Inflammatory macrophage treated with lipopolysaccharide for 4 hours (primary cell): ENCODE measurements around the gene SEC14L1.

Experiments used
- DNase-seq: peaks from one replicate; pipeline ENCODE4 v3.0.0-alpha.2; 2020

SEC14L1 gene

GRCh38 chr17:77117415-77117814 lies 23.4 kb upstream of the SEC14L1 start:
- DNase-seq, result no peak

GRCh38 chr17:77118251-77118928 lies 22.4 kb upstream of the SEC14L1 start:
- no peak for DNase-seq

- DNase-seq, result no peak
Observed at GRCh38 chr17:77119668-77120301, 21.0 kb upstream of the SEC14L1 start.

DNA sequence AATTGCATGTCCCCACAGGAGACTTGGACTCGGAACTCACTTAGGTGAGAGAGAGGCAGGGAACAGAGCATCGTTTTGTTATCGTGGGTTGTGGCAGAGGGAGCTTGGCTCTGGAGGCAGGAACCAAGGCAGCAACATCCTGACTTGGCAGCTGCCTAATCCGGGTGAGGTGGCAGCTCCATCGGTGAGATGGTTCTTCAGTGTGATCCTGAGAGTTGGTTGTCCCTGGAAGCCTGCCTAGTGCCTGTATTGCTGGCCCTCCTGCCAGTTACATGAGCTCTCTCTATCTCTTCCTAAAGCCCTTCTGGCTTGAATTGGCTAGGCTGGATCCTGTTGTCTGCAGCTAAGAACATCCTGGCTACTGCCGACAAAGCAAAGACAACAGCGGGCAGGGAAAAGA lies 19.9 kb upstream of the SEC14L1 start:
- no peak for DNase-seq

DNA sequence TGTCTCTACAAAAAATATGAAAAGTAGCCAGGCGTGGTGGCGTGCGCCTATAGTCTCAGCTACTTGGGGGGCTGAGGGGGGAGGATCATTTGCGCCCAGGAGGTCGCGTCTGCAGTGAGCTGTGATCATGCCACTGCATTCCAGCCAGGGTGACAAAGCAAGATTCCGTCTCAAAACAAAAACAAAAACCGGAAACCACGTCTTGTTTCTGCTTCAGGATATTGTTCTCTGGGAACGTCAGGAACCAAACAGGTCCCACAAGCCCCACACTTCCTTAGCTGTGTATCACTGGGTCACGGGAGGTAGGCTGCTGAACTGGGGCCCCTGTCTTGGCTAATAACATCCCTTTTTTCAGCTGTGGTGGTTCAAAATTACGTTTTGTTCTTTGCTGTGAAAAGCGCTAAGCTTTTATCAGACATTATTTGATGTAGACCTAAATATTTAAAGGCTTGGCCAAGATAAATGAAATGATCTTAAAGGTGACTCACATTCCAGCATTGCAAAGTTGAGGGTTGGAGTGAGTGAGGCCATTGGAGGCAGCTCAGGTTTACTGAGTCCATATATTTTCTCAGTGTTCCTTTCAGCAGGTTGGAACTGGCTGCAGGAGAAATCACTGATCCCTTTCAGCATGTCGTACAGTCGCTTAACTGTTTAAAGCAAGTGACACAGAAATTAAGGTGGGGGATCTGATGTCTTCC lies 16.4 kb upstream of the SEC14L1 start:
- DNase-seq, result peak; percentile 87

GRCh38 chr17:77125432-77125901 lies 15.3 kb upstream of the SEC14L1 start:
- no peak for DNase-seq

DNA sequence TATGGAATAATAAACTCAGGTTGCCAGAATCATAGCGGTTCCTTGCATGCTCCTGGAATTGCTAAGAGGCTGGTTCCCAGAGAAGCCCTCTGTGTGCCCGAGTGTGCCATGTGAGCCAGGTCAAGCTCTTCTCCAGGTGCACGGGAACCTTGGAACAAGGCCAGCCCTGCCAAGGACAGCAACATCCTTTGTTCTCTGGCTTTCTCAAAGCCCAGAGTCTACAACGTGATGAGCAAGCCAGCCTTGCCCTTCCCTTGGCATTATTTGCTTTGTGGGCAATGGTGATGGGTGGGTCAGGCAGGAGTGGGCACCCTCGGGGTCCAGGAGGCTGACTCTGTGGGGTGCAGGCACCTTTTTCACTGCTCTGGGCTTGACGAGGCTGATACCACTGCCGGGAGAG lies 14.2 kb upstream of the SEC14L1 start:
- no peak for DNase-seq

DNA sequence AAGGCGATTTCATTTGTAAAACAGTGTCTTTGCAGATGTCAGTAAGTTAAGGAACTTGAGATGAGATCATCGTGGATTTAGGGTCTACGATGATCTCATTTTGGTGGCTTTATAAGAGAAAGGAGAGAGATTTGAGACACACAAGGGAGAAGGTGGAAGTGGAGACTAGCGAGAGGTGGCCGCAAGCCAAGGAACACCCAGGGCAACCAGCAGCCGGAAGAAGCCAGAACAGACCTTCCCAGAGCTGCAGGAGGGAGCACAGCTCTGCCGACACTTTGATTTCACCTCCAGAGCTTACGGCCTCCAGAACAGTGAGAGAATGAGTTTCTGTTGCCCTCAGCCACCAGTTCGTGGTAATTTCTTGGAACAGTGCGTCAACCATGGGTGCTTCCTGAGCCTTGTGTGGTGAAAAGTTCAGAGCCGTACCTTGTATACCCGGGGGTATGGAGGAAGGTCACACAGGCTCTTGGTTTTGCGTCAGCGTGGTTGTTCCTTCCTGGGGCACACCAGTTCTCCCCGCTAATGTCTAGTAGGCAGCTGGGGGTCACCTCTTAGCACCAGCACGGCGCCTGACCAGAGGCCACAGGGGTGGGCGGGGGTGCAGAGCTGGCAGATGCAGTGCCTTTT lies 12.9 kb upstream of the SEC14L1 start:
- DNase-seq, result peak; percentile 82

DNA sequence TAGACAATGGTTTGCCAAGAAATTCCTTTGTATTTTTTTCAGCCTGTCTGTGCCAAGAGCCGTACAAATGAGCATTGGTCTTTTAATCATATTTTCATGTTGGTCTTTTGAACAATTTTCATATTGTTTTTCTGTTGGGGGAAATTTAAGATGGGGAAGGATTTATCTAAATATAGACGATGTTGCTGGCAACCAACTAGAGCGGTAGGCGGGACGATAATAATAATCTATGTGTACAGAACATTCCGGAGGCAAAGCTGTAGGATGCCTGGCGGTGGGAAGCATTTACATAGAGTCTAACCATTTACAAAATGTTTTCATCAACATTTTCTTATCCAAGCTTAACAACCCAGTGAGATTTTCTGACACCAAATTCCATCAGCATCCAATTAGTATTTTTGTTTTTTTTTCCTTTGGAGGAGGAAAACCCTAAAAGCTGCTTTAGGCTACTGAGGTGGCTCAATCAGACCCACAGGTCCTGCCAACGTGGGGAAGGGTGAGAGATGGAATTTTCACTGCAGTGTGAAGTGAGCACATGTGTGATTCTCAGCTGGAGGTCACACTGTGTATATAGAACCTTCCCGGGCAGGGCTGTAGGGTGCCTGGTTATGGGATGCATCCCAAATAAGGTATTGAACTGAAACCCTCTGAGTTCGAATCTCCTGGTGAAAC lies 11.7 kb upstream of the SEC14L1 start:
- no peak for DNase-seq

DNA sequence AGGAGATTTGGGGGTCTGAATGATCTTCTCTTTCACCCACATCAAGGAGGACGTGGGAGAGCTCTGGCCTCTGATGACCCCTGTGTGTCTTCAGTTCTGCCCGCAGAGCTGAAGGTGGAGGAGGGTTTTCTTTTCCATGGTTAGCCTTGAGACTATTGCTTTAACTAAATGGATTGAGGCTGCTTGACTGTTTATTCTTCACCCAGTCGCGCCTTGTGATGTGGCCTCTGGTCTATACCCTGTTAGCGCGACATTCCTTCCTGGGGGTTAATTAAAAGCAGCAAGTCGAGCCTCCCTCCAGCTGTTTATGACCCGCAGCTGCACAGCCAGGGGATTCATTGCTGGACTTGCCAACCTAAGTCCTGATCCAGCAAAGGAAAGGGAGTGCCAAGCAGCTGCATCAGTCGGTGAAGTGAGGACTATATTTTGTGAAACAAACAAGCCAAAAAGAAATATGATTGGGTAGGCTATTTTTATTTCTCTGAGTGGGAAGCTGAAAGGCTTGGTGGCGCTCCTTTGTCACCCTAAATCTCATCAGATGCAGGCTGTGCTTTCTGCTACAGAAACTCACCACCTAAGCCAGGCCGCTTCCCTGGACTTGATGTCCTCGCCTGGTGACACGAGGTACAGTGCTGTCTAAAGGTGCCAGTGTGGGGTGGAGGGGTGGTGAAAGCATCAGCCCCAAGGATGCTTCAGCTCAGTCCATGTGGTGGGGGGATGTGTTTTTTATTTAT lies 11.0 kb upstream of the SEC14L1 start:
- DNase-seq, result no peak

- DNase-seq, result no peak
Observed at GRCh38 chr17:77130525-77130924, 10.2 kb upstream of the SEC14L1 start.

GRCh38 chr17:77131904-77132303 lies 8.9 kb upstream of the SEC14L1 start:
- no peak for DNase-seq

DNA sequence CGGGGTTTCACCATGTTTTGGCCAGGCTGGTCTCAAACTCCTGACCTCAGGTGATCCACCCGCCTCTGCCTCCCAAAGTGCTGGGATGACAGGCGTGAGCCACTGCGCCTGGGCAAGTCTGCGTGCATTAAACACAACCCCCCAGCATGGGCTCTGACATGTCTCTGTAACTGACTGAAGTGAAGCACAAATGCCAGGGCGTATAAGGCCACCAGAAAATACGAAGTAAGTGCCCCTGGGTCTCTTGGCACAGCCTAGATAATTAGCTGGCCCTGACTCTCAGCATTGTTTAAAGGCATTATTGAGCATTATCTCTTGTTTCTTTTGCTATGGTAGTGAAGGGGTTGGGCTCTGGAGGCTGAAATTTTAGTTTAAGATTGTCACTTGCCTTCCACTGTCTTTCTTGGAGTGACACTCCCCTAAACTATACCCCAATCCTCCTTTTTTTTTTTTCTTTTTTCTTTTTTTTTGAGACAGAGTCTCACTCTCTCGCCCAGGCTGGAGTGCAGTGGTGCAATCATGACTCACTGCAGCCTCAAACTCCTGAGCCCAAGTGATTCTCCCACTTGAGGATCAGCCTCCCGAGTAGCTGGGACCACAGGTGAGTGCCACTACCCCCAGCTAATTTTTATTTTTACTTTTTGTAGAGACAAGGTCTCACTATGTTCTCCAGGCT lies 8.2 kb upstream of the SEC14L1 start:
- DNase-seq, result no peak

- no peak for DNase-seq
Observed at GRCh38 chr17:77133087-77133638, 7.6 kb upstream of the SEC14L1 start.

DNA sequence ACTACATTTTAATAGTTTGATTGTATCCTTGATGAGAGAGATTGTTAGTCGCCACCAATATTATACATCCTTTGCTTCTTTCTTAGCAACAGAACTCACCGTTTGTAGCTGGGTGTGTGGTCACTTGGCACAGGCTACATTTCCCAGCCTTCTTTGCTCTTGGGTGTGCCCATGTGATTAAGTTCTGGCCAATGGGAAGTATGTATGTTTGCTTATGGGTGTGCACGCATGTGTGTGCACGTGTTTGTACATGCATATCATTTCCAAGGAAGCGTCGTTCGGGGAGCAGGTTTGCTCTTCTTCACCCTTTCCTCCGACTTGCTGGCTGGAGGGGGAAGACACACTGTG lies 4.4 kb upstream of the SEC14L1 start:
- no peak for DNase-seq

- no peak for DNase-seq
Observed at GRCh38 chr17:77137111-77137510, 3.7 kb upstream of the SEC14L1 start.

DNA sequence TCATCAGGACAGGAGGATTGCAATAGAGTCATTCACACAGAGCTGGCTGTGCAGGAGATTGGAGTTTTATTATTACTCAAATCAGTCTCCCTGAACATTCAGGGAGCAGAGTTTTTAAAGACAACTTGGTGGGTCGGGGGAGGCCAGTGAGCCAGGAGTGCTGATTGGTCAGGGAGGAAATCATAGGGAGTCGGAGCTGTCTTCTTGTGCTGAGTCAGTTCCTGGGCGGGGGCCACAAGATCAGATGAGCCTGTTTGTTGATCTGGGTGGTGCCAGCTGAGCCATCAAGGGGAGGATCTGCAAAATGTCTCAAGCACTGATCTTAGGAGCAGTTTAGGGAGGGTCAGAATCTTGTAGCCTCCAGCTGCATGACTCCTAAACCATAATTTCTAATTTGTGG lies 2.9 kb upstream of the SEC14L1 start:
- peak; percentile 54 for DNase-seq

DNA sequence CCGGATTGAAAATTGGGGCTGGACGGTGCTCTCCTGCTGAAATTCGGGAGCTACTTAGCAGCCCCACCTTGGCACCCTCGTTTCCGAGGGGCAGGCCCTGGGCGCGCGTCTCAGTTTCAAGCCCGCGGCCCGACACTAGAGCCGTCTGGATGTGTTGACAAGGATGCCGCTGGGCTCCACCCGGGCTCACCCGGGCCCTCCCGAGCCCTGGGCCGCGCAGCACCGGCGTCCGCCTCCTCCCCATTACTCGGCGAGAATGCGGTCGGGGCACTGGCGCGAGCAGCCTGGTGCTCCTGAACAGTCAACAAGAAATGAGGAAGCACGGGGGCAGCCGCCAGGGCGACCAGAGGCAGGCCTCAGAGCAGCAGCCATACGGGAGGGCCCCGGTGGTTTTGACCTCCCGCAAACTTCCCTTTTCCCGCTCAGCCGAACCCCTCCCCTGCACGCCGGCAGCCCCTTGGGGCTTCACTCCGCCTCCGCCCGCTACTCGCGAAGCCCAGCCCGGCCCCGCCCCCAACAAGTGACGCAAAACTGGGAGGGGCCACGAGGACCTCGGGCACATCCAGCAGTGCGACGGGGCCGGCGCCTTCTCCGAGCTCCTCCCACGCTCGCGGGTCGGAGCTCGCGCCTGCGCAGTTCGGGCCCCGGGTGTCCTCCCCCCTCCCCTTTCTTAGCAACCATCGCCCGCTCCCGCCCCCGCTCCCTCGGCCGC lies 447 bp upstream of the SEC14L1 start:
- peak; percentile 100 for DNase-seq

DNA sequence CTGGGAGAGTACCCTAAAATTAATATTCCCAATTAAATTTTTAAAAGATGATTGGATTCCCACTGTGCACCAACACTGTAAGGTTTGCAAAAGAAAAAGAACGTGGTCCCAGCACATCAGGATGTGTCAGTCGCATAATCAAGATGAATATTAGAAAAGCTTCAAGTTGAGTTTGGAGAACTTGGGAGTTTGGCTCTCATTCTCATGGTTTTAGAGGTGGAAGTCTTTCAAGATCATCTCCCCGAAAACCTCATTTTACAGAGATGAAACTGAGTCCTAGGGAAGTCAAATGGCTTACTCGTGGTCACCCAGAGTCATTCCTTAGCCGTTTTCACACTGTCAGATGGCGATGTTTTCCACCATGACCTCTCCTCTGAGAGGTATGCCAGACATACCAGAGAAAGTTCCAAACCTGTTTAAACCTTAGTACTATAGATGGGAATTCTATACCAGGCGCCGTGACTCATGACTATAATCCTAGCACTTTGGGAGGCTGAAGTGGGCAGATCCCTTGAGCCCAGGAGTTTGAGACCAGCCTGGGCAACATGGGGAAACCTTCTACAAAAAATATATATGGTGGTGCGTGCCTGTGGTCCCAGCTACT lies 1.2 kb downstream of the SEC14L1 start:
- peak; percentile 39 for DNase-seq

- no peak for DNase-seq
Observed at GRCh38 chr17:77142689-77143088, 1.9 kb downstream of the SEC14L1 start.
